Gastrocnemius medialis (tissue), 4 donors: ENCODE results near the gene PSPN.

Experiments used
- CTCF ChIP-seq, 5 experiments: fragments of 450-650 bp in 3 of 5; fragments of 200-600 bp in 2 of 5; sonication (generic) in 2 of 5; IDR thresholded peaks in 4 of 5; conservative IDR thresholded peaks in 1 of 5; 1 replicate in 4 of 5; 2 replicates in 1 of 5; pipeline ENCODE4 v1.5.1; 2016 to 2019; ENCODE audit warnings: antibody characterized with exemption in 5 of 5, mild to moderate bottlenecking in 3 of 5, moderate library complexity in 3 of 5
- POLR2A ChIP-seq, 2 donors: fragments of 450-650 bp; IDR thresholded peaks; one replicate each; pipeline ENCODE4 v1.6.1; 2017; ENCODE audit warnings: antibody characterized with exemption in 2 of 2, mild to moderate bottlenecking in 2 of 2, moderate library complexity in 2 of 2

GRCh38 chr19:6393983-6394412 is 18.3 kb upstream of the PSPN start:
- TF ChIP-seq CTCF (IDR thresholded peaks at IDR 0.05 in 4 of 5, conservative IDR thresholded peaks at IDR 0.05 in 1 of 5) (no peak), POLR2A (IDR thresholded peaks at IDR 0.05) (no peak)
